Ovary (tissue), 3 donors: ENCODE results near the gene UHRF1.

ENCODE experiments used
- EP300 ChIP-seq: sonication (generic); formaldehyde crosslinking; IDR thresholded peaks from one replicate; pipeline ENCODE4 v1.6.1; 2017; ENCODE audit warnings: antibody characterized with exemption
- POLR2A ChIP-seq: fragments of 450-650 bp; IDR thresholded peaks from one replicate; pipeline ENCODE4 v1.6.1; 2017; ENCODE audit warnings: antibody characterized with exemption, mild to moderate bottlenecking, moderate library complexity
- TF ChIP-seq, protein P1 (sequence below), 3 donors: fragments of 450-650 bp in 2 of 3; fragments of 200-600 bp in 1 of 3; IDR thresholded peaks; one replicate each; pipeline versions ENCODE4 v1.5.1 to v1.8.0; 2016 to 2022; ENCODE audit warnings: antibody characterized with exemption in 3 of 3, mild to moderate bottlenecking in 1 of 3
- donor health status: DM: no; HTN: no; CAD: no.

DNA sequence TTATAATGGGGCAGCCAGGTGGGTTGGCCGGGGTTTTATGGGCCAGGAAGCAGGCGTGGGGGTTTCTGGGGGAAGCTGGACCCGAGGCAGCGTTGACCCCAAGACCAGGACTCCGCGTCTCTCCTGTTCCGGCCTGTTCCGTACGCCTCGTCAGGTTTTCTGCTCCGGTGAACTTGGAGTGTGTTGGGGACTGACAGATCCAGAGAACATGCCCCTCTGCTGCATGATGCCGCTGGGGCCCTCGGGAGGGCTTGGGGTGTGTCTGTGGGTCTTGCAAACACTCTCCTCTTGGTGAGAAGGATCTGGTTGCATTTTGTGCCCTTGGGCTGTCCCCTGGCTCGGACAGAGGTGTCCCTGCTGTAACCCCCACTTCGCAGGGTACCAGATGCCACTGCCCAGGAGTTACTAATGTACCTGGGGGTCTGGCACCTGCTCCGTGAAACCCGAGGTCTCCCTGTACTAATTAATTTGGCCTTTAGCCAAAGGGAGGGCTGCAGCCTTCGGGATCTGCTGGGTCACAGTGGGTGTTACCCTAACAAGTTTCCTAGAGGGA lies 75.2 kb downstream of the UHRF1 start:
- TF ChIP-seq, protein P1, sequence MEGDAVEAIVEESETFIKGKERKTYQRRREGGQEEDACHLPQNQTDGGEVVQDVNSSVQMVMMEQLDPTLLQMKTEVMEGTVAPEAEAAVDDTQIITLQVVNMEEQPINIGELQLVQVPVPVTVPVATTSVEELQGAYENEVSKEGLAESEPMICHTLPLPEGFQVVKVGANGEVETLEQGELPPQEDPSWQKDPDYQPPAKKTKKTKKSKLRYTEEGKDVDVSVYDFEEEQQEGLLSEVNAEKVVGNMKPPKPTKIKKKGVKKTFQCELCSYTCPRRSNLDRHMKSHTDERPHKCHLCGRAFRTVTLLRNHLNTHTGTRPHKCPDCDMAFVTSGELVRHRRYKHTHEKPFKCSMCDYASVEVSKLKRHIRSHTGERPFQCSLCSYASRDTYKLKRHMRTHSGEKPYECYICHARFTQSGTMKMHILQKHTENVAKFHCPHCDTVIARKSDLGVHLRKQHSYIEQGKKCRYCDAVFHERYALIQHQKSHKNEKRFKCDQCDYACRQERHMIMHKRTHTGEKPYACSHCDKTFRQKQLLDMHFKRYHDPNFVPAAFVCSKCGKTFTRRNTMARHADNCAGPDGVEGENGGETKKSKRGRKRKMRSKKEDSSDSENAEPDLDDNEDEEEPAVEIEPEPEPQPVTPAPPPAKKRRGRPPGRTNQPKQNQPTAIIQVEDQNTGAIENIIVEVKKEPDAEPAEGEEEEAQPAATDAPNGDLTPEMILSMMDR (IDR thresholded peaks at IDR 0.05), result no peak
- TF ChIP-seq POLR2A (no peak), EP300 (no peak)
